ENCODE results near the gene NAPEPLD.
A peak's percentile ranks its signal among the peaks of the same experiment; 100 is the strongest.
"Not testable (repeated sequence)": the region's sequence is repeated elsewhere in the genome, so short reads cannot be mapped to it uniquely, and the experiment has no call there.

The NAPEPLD gene

DNA sequence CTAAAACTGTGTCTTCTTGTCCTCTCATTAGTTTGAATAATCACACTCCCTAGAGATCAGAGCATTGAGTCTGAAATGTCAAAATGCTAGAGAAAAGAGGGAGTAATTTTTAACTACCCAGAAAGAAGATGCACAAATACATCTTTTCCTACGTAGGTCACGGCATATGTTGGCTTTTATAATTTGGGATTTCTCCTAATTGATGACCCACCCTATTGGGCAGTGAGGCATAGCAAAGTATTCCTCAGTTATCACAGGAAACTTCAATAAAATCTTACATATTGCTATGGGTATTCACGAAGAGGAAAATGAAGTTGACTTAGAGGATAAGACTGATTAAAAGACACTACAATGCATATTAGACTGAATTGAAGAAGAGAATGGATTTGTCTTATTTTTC lies 48.6 kb downstream of the NAPEPLD start:
- no peak for TF ChIP-seq ZFX (IDR thresholded peaks at IDR 0.05)
- TF ChIP-seq, protein P1, sequence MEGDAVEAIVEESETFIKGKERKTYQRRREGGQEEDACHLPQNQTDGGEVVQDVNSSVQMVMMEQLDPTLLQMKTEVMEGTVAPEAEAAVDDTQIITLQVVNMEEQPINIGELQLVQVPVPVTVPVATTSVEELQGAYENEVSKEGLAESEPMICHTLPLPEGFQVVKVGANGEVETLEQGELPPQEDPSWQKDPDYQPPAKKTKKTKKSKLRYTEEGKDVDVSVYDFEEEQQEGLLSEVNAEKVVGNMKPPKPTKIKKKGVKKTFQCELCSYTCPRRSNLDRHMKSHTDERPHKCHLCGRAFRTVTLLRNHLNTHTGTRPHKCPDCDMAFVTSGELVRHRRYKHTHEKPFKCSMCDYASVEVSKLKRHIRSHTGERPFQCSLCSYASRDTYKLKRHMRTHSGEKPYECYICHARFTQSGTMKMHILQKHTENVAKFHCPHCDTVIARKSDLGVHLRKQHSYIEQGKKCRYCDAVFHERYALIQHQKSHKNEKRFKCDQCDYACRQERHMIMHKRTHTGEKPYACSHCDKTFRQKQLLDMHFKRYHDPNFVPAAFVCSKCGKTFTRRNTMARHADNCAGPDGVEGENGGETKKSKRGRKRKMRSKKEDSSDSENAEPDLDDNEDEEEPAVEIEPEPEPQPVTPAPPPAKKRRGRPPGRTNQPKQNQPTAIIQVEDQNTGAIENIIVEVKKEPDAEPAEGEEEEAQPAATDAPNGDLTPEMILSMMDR (conservative IDR thresholded peaks at IDR 0.05), result no peak
- H3K27ac ChIP-seq, result no peak overlapping the region

DNA sequence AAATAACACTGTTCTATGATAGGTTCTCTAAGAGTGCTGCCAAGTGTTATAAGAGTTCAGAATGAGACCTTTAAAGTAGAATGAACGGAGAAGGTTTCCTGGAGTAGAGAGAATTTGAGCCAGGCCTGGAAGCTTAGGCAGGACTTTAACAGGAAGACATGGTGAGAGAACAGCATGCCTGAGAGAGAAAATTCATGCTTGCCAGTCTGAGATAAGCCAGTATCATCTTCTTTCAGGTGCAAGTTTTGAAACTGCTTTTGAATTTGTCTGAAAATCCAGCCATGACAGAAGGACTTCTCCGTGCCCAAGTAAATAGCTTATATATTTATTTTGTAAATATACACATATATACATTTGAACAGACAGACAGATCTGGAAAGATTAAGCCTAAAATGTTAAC lies 51.9 kb downstream of the NAPEPLD start:
- TF ChIP-seq, protein P1 (conservative IDR thresholded peaks at IDR 0.05), result no peak
- no peak for TF ChIP-seq ZFX (IDR thresholded peaks at IDR 0.05)
- H3K27ac ChIP-seq, result no peak overlapping the region

DNA sequence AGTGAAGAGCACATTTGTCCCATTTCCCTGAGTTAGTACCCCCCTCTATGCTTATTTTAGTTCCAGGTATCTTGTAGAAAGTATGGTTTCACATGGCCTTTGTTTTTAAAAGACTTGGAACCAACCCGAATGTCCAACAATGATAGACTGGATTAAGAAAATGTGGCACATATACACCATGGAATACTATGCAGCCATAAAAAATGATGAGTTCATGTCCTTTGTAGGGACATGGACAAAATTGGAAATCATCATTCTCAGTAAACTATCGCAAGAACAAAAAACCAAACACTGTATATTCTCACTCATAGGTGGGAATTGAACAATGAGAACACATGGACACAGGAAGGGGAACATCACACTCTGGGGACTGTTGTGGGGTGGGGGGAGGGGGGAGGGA lies 53.3 kb downstream of the NAPEPLD start:
- not testable (repeated sequence) for H3K27ac ChIP-seq

DNA sequence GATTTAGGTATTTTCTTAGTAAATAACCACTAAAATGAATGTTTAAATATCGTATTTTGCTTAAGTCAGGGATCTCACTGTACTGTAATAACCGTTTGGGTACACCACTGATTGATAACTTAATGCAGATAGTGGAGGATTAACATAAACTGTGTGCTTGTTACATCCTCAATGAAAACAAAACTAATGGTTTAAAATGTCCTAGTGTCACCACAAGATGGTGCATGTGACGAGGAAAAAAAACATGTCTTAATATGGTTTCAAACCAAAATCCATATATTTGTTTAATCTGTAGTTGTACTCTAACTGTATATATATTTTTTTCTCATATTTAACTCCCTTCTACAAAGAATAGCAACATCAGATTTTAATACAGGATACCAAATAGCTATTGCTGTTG lies 54.8 kb downstream of the NAPEPLD start:
- no peak overlapping the region for H3K27ac ChIP-seq
- TF ChIP-seq, protein P1 (conservative IDR thresholded peaks at IDR 0.05), result peak; percentile 36
- no peak for TF ChIP-seq ZFX (IDR thresholded peaks at IDR 0.05)

DNA sequence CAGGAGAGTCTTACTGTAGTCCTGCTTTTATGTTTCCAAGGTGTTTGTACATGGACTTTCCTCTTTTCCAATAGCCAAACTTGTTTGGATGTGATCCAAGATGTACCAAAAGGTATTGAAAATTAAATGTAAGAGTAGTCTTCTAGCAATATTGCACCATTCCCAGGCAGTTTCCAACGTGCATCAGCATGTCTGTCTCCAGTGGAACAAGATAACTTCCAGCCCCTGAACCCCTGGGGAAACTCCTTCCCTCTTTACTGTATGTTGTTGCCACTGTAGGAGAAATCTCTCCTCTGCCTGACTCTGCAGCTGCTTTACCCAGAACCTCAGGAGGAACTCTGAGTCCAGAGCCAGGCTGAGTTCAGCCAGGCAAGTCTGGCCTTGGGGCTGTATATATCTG lies 55.5 kb downstream of the NAPEPLD start:
- H3K27ac ChIP-seq, result no peak overlapping the region
- no peak for TF ChIP-seq ZFX (IDR thresholded peaks at IDR 0.05)
- TF ChIP-seq, protein P1 (conservative IDR thresholded peaks at IDR 0.05), result no peak

DNA sequence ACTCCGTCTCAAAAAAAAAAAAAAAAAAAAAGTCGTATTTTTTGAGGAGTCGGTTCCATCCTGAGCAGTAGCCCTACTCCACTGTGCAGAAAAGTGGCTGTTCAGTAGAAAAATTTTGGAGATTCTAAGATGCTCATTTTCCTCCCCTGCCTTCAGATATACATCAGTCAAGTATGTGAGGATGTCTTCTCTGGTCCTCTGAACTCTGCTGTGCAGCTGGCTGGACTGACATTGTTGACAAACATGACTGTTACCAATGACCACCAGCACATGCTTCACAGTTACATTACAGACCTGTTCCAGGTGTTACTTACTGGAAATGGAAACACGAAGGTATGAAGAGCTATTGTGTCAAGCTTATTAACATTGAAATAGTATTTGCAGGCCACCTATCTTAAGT lies 56.6 kb downstream of the NAPEPLD start:
- H3K27ac ChIP-seq, result not testable (repeated sequence)

DNA sequence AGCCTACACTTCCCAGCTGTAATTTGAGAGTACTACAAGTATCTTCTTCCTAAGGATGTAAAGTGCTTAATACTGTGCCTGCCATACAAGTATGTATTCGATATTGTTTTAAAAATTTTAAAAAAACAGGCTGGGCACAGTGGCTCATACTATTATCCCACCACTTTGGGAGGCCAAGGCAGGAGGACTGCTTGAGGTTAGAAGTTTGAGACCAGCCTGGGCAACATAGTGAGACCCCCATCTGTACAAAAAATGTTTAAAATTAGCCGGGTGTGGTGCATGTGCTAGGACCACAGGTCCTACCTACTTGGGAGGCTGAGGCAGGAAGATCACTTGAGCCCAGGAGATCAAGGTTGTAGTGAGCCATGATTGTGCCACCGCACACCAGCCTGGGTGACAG lies 65.7 kb downstream of the NAPEPLD start:
- no peak for TF ChIP-seq ZFX (IDR thresholded peaks at IDR 0.05)
- TF ChIP-seq, protein P1 (conservative IDR thresholded peaks at IDR 0.05), result no peak
- no peak overlapping the region for H3K27ac ChIP-seq

DNA sequence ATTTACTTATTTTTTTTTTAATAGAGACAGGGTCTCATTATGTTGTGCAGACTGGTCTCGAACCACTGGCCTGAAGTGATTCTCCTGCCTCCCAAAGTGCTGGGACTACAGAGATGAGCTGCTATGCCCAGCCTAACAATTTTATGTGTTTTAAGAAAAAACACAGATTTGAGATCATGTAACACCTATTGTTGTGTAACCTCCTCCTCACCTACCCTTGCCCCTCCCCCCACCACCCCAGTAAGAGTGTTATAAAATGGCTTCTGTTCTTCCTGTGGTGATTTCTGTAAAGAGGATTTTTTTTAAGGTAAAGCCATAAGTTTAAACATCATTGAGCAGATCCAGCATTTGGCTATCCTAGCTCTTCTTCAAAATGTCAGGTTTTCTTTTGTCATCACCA lies 66.4 kb downstream of the NAPEPLD start:
- no peak overlapping the region for H3K27ac ChIP-seq
- TF ChIP-seq, protein P1 (conservative IDR thresholded peaks at IDR 0.05), result no peak
- TF ChIP-seq ZFX (IDR thresholded peaks at IDR 0.05), result no peak

DNA sequence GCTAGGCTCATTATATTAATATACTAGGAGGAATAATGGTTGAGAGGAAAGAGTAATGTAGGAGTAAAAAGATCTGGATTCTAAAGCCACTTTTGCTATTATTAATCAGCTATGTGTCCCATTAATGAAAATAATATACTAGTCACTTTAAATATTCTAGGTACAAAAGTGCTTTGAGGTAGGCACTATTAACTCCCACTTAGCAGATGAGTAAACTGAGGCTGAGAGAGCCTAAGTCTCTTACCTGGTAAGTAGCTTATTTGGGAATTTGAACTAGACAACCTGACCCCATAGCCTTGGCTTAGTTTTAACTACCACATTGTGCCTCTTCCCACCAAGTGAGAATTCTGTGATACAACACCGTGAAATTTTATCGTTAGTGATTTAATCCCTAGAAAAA lies 68.0 kb downstream of the NAPEPLD start:
- TF ChIP-seq, protein P1 (conservative IDR thresholded peaks at IDR 0.05), result no peak
- TF ChIP-seq ZFX (IDR thresholded peaks at IDR 0.05), result no peak
- no peak overlapping the region for H3K27ac ChIP-seq
